Measurements from ENCODE around the gene MYL10. TPM values are rescaled to one million over a fixed set of nuclear protein-coding genes. Genes with fewer than 3 reads are reported as not detected.

Gene MYL10
- polyA plus RNA-seq, 10 donors = 5.7 to 40.9 (median 21.1) TPM

DNA sequence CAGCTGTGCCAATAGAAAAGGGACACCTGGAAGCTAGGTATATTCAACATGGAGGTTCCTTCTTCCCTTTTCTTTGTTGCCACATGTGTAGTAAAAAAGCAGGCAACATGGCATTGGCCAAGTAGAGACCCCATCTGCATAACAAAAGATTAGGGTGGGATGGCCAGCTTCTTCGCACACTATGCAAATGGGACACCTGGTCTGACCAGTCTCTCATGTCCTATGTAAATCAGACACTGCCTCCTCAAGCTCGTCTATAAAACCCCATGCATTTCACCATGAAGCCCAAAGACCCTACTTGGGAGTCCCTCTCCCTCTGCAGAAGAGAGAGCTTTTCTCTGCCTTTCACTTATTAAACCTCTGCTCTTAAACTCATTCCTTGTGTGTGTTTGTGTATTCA is 53.9 kb downstream of the MYL10 start:
- no peak for DNase-seq

DNA sequence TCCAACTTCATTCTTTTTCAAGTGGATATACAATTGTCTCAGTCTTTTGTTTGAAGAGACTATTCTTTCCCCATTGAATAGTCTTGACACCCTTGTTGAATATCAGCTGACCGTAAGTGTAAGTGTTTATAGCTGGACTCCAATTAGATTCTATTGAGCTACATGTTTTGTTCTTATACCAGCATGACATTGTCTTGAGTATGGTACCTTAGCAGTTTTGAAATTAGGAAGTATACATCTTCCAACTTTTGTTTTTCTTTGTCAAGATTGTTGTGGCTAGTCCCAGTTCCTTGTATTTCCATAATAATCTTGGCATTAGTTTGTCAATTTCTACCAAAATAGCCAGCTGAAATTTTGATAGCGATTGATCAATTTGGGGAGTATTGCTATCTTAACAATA is 56.9 kb downstream of the MYL10 start:
- no peak for DNase-seq

DNA sequence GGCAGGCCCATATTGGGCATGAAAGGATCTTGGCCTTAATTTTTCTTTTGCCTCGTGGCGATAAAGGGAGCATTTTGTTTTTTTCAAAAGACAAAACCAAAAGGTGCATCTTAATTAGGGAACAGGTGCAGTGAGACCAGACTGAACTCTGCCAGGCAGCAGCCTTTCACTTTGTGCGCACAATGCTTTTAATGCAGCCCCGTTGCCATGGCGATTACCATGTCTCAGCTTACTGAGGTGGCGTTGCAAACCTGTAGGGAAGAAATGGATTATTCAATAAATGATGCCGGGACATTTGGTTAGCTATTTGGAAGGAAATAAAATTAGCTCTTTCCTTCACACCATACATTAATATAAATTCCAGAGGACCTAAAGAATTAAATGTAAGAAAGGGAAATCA is 61.9 kb downstream of the MYL10 start:
- no peak for DNase-seq

DNA sequence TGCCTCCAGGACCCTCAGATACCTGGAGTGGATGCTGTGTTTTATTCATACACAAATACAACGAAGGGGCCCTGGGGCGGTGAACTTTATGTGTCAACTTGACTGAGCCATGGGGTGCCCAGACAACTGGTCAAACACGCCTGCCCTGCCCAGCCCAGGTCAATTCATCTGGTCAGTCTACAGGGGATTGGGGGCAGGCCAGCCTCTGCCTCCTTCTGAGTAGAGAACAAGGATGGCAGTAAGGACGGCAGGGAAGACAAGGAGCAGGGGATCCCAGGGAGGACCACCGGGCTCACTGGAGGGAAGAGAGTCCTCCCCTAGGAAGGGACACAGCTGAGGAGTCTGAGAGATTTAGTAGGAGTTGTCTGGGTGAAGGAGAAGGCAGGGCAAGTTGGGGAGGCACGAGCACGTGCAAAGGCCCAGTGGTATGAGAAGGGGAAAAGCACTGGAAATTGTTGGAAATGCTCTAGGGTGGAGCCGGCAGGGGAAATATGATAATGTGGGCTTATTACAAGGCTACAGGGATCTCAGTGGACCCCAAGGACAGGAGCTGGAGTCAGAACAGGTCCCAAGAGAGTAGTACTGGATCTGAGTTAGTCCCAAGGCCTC is 63.4 kb downstream of the MYL10 start:
- DNase-seq = no peak

DNA sequence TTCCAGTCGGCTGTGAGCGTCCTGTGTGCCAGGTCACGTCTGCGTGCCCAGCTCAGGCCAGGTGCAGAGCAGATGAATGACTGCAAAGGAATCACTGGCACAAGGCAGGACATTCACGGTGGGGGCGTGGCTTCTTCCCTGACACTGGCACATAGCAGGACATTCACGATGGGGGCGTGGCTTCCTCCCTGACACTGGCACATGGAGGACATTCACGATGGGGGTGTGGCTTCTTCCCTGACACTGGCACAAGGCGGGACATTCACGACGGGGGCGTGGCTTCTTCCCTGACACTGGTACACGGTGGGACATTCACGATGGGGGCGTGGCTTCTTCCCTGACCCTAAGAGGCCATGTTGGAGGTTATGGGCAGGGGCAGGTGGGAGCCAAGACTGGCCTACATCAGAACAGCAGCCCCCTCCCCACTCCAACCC is 64.3 kb downstream of the MYL10 start:
- DNase-seq = peak in 1 of 3 donors; percentile 11

DNA sequence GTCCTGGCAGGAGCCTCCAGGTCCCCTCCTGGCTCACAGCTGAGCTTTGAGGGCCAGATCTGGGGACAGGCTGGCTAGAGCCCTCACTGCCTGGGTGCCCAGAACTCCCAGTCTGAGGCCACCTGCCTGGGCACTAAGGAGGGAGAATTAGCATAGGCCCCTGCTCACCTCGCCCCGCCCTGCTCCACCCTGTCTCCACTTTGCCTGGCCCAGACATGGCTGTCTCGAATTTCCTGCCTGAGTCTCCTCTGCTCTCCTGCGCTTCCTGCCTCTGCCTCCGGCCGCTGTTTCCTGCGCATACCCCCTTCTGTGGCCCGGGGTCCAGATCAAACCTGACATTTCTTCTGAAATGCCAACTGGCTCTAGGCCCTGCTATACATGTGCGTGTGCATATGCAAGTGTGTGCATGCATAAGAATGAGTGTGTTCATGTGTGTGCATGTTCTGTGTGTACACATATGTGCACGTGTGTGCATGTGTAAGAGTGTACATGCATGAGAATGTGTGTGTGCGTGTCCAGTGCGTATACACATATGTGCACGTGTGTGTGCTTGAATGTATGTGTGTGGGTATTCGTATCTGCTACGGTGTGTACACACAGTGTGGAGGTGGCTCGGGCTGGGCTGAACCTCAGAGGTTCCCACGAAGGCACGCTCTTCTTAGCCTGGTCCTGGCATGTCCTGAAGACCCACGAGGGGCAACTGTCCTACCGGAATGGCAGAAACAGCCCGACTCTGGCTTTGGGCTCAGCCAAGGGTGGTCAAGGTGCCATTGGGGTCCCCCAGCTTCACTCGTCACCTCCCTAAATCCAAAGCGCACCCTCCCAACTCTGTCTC is 64.9 kb downstream of the MYL10 start:
- peak in 1 of 3 donors; percentile 19 for DNase-seq

Other genes with a start within 250 kb of the MYL10 start
- gene CUX1, start 188.3 kb upstream of the MYL10 start, polyA plus RNA-seq (ENCODE audit: insufficient read length in 10 of 10) = 10 to 100 TPM; 32.2 to 51.8 (median 40.3) TPM